ENCODE results near the gene VIPR2.

The VIPR2 gene

GRCh38 chr7:159119851-159120539, 24.7 kb downstream of the VIPR2 start:
- DNase-seq (ENCODE audit: low read depth in 2 of 2): no peak

GRCh38 chr7:159119026-159119741, 25.5 kb downstream of the VIPR2 start:
- DNase-seq (ENCODE audit: low read depth in 2 of 2): no peak

- no peak for DNase-seq (ENCODE audit: low read depth in 2 of 2)
Measured at GRCh38 chr7:159118623-159119022, 26.0 kb downstream of the VIPR2 start.

GRCh38 chr7:159118197-159118595, 26.5 kb downstream of the VIPR2 start:
- no peak for DNase-seq (ENCODE audit: low read depth in 2 of 2)

GRCh38 chr7:159117366-159118196, 27.1 kb downstream of the VIPR2 start:
- DNase-seq (ENCODE audit: low read depth in 2 of 2): no peak

- DNase-seq (ENCODE audit: low read depth in 2 of 2): no peak
Measured at GRCh38 chr7:159116581-159117339, 27.9 kb downstream of the VIPR2 start.

GRCh38 chr7:159115601-159116501, 28.8 kb downstream of the VIPR2 start:
- no peak for DNase-seq (ENCODE audit: low read depth in 2 of 2)

GRCh38 chr7:159114981-159115380, 29.7 kb downstream of the VIPR2 start:
- DNase-seq (ENCODE audit: low read depth in 2 of 2): no peak

- DNase-seq (ENCODE audit: low read depth in 2 of 2): no peak
Measured at GRCh38 chr7:159114096-159114495, 30.6 kb downstream of the VIPR2 start.

- no peak for DNase-seq (ENCODE audit: low read depth in 2 of 2)
Measured at GRCh38 chr7:159113056-159113455, 31.6 kb downstream of the VIPR2 start.

GRCh38 chr7:159112136-159113011, 32.3 kb downstream of the VIPR2 start:
- DNase-seq (ENCODE audit: low read depth in 2 of 2): no peak

- DNase-seq (ENCODE audit: low read depth in 2 of 2): no peak
Measured at GRCh38 chr7:159109653-159110035, 35.0 kb downstream of the VIPR2 start.

GRCh38 chr7:159108941-159109652, 35.6 kb downstream of the VIPR2 start:
- DNase-seq (ENCODE audit: low read depth in 2 of 2): no peak

- no peak for DNase-seq (ENCODE audit: low read depth in 2 of 2)
Measured at GRCh38 chr7:159108491-159108890, 36.2 kb downstream of the VIPR2 start.

- no peak for DNase-seq (ENCODE audit: low read depth in 2 of 2)
Measured at GRCh38 chr7:159107161-159107892, 37.3 kb downstream of the VIPR2 start.

- DNase-seq (ENCODE audit: low read depth in 2 of 2): no peak
Measured at GRCh38 chr7:159105832-159106811, 38.5 kb downstream of the VIPR2 start.

All from fibroblast of skin of left biceps (primary cell).